DND-41 (cell line): ENCODE data around the gene BICDL1.
A peak's percentile ranks its signal among the peaks of the same experiment; 100 is the strongest.

Source experiments
- ATAC-seq: fragments of 200-7000 bp; cut with Tn5 transposase; 3 replicates; pipeline ENCODE4 v1.9.1; 2021; ENCODE audit warnings: low read depth; ENCODE audit not compliant: insufficient read depth
- DNase-seq: peaks from one replicate; pipeline ENCODE4 v3.0.0-alpha.2; 2020
- H2AFZ ChIP-seq: 2 replicates; pipeline ENCODE4 v1.6.0; 2012; ENCODE audit warnings: low read depth, low read length
- H3K27ac ChIP-seq: 2 replicates; pipeline ENCODE4 v1.5.1; 2012; ENCODE audit warnings: low read length, inconsistent platforms
- H3K27me3 ChIP-seq: fragments of 200-600 bp; sonication (generic); 2 replicates; pipeline ENCODE4 v1.6.0; 2012; ENCODE audit warnings: low read length, mild to moderate bottlenecking, inconsistent platforms; ENCODE audit not compliant: insufficient read depth, poor library complexity
- H3K36me3 ChIP-seq: 2 replicates; pipeline ENCODE4 v1.5.1; 2012; ENCODE audit warnings: low read length, inconsistent platforms; ENCODE audit not compliant: insufficient read depth
- H3K4me1 ChIP-seq: 2 replicates; pipeline ENCODE4 v1.5.1; 2012; ENCODE audit warnings: mild to moderate bottlenecking, low read length; ENCODE audit not compliant: insufficient read depth
- H3K4me2 ChIP-seq: 2 replicates; pipeline ENCODE4 v1.6.0; 2012; ENCODE audit warnings: mild to moderate bottlenecking, moderate library complexity, low read length, inconsistent platforms; ENCODE audit not compliant: insufficient read depth
- H3K4me3 ChIP-seq, 2 experiments: fragments of 200-600 bp in 1 of 2; shearing (Covaris generic) in 1 of 2; 2 replicates each; pipeline ENCODE4 v1.5.1; 2012 to 2016; ENCODE audit warnings: inconsistent platforms in 2 of 2, low read length in 2 of 2, mild to moderate bottlenecking in 2 of 2, low read depth in 1 of 2, moderate library complexity in 1 of 2
- H3K79me2 ChIP-seq: 2 replicates; pipeline ENCODE4 v1.6.0; 2012; ENCODE audit warnings: low read length, inconsistent platforms; ENCODE audit not compliant: insufficient read depth
- H3K9ac ChIP-seq: 2 replicates; pipeline ENCODE4 v1.6.0; 2012; ENCODE audit warnings: low read depth, mild to moderate bottlenecking, inconsistent platforms, low read length, moderate library complexity
- H3K9me3 ChIP-seq: 2 replicates; pipeline ENCODE4 v1.5.1; 2012; ENCODE audit warnings: low read length, moderate library complexity, mild to moderate bottlenecking, inconsistent platforms; ENCODE audit not compliant: insufficient read depth, severe bottlenecking
- H4K20me1 ChIP-seq: 2 replicates; pipeline ENCODE4 v1.6.0; 2012; ENCODE audit warnings: low read length; ENCODE audit not compliant: insufficient read depth
- EZH2 ChIP-seq: IDR thresholded peaks from 3 replicates; pipeline ENCODE4 v1.6.1; 2012; ENCODE audit warnings: borderline replicate concordance, low read depth, mild to moderate bottlenecking, moderate library complexity, low read length, inconsistent platforms; ENCODE audit not compliant: severe bottlenecking
- TF ChIP-seq, protein P1 (sequence below): IDR thresholded peaks from 2 replicates; pipeline ENCODE4 v1.5.1; 2012; ENCODE audit warnings: borderline replicate concordance, low read length, moderate library complexity, mild to moderate bottlenecking; ENCODE audit not compliant: poor library complexity, severe bottlenecking; ENCODE audit errors: extremely low read depth

The BICDL1 gene

DNA sequence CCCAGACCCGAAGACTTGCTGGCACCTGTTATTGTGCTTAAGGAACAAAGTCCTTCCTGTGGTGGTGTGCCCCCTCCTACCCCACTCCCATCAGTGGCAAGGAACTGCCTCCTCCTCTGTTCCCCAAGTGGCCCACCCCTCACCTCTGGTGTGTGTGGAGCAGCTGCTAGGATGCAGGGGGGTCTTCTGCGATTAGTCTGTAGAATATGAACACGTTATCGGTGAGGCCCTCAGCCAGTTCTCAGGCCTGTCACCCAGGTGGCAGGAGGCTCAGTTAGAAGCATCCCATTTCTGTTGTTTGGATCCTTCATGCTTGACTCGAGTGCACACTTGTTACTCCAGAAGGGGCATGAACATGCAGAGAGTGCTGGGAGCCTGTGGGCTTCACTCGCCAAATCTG, 88.2 kb downstream of the BICDL1 start:
- no peaks in the 10 kb centered on the region for H3K36me3 ChIP-seq
- no peaks in the 10 kb centered on the region for H3K27me3 ChIP-seq
- H3K9me3 ChIP-seq, result no peaks in the 10 kb centered on the region
- DNase-seq (no peak), ATAC-seq (no peak)
- TF ChIP-seq EZH2, result no peak
- TF ChIP-seq, protein P1, sequence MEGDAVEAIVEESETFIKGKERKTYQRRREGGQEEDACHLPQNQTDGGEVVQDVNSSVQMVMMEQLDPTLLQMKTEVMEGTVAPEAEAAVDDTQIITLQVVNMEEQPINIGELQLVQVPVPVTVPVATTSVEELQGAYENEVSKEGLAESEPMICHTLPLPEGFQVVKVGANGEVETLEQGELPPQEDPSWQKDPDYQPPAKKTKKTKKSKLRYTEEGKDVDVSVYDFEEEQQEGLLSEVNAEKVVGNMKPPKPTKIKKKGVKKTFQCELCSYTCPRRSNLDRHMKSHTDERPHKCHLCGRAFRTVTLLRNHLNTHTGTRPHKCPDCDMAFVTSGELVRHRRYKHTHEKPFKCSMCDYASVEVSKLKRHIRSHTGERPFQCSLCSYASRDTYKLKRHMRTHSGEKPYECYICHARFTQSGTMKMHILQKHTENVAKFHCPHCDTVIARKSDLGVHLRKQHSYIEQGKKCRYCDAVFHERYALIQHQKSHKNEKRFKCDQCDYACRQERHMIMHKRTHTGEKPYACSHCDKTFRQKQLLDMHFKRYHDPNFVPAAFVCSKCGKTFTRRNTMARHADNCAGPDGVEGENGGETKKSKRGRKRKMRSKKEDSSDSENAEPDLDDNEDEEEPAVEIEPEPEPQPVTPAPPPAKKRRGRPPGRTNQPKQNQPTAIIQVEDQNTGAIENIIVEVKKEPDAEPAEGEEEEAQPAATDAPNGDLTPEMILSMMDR, result no peak
- no peaks in the 10 kb centered on the region for H4K20me1 ChIP-seq
- no peaks in the 10 kb centered on the region for H3K4me1 ChIP-seq
- H2AFZ ChIP-seq, result no peak overlapping the region
- no peaks in the 10 kb centered on the region for H3K79me2 ChIP-seq
- H3K9ac ChIP-seq, result no peak overlapping the region
- H3K4me2 ChIP-seq, result no peak overlapping the region
- no peak overlapping the region for H3K4me3 ChIP-seq
- no peak overlapping the region for H3K27ac ChIP-seq

DNA sequence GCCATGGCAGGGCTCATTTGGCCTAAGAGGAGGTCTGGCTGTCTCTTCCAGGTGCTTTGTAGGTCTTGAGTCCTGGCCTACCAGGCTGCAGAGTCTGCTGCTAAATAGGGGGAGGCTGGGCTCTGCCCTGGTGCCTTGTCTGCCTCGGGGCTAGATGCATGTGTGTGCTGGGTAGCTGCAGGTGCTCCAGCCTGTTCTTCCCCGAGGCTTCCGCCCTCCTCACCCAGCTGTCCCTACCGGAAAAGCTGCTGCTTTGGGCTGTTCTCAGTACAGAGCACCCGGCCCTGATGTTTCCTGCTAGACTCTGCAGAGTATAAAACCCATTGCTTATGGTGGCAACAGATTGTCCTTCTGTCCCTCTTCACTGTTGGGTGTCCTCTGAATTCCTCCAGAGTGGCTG, 89.8 kb downstream of the BICDL1 start:
- DNase-seq (peak; percentile 54), ATAC-seq (peak; percentile 91)
- Histone ChIP-seq H3K4me1 (no peaks in the 10 kb centered on the region), H2AFZ (no peak overlapping the region), H3K9me3 (no peaks in the 10 kb centered on the region), H3K9ac (no peak overlapping the region), H3K4me3 (no peak overlapping the region), H4K20me1 (no peaks in the 10 kb centered on the region), H3K27me3 (no peaks in the 10 kb centered on the region), H3K79me2 (no peaks in the 10 kb centered on the region), H3K4me2 (no peak overlapping the region), H3K27ac (no peak overlapping the region), H3K36me3 (no peaks in the 10 kb centered on the region)
- no peak for TF ChIP-seq EZH2
- TF ChIP-seq, protein P1, result no peak

DNA sequence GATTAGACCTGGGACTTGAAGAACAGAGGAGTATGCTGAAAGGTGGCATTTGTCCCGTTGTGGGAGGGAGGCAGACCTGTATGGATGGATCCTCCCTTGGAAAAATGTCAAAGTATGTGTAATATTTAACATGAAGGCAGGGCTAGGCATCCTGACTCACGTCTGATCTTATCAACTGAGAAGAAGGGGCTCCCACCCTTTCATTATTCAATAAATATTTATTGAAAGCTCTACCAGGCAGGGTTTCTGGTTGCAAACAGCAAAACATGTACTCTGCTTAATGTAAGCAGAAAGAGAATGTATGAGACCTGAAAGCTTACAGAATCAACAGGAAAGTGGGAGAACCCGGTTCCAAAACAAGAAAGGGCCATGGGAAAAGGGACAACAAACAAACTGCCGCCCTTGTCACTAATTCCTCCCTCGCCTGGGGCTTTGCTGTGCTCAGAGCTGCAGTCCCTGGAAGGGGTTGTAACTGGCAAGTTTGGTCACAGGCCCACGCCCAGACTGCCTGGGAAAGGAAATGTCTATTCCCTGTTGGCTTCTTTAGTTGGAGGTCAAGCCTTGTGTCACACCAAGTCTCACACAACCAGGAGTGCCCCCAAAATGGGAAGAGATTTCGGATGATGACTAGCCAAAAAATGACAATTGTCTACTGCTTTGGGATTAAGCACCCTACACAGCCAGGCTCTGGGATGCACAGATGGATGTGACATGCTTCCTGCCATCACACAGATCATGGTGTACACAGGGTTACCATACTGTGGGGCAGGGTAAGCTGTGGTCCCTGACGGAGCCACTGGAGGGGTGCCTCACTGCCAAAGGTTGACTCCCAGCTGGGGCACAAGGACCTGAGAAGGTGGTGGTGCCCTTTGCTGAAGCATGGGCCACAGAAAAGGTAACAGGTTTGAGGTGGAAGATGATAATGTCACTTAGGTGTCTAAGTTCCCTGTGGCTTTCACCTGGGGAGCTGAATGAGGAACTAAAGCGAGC, 90.7 kb downstream of the BICDL1 start:
- Histone ChIP-seq H3K36me3 (no peaks in the 10 kb centered on the region), H3K9ac (no peak overlapping the region), H3K4me1 (no peaks in the 10 kb centered on the region), H3K27me3 (no peaks in the 10 kb centered on the region), H3K79me2 (no peaks in the 10 kb centered on the region), H4K20me1 (no peaks in the 10 kb centered on the region), H3K4me3 (no peak overlapping the region), H3K27ac (no peak overlapping the region), H3K9me3 (no peaks in the 10 kb centered on the region), H2AFZ (no peak overlapping the region), H3K4me2 (no peak overlapping the region)
- no peak for TF ChIP-seq EZH2
- TF ChIP-seq, protein P1, result no peak
- DNase-seq, result no peak
- no peak for ATAC-seq
